Endothelial cell (in vitro differentiated cells): ENCODE results near the gene PDPR. TPM values are rescaled to one million over a fixed set of nuclear protein-coding genes. Genes with fewer than 3 reads are reported as not detected.
"Not testable (repeated sequence)": the region's sequence is repeated elsewhere in the genome, so short reads cannot be mapped to it uniquely, and the experiment has no call there.

Experiments used
- DNase-seq: peaks from one replicate; pipeline ENCODE4 v3.0.0; 2021; ENCODE audit warnings: low spot score
- H3K27ac Mint-ChIP-seq: one replicate; pipeline ENCODE4 v1.8.0; 2021; ENCODE audit warnings: mixed read lengths, inconsistent platforms; ENCODE audit not compliant: unreplicated experiment
- H3K27me3 Mint-ChIP-seq: one replicate; pipeline ENCODE4 v1.8.0; 2021; ENCODE audit warnings: mild to moderate bottlenecking, moderate library complexity, mixed read lengths, inconsistent platforms; ENCODE audit not compliant: unreplicated experiment
- H3K36me3 Mint-ChIP-seq: one replicate; pipeline ENCODE4 v1.8.0; 2021; ENCODE audit warnings: mild to moderate bottlenecking, low read depth, mixed read lengths, inconsistent platforms; ENCODE audit not compliant: unreplicated experiment
- H3K4me1 Mint-ChIP-seq: one replicate; pipeline ENCODE4 v1.8.0; 2021; ENCODE audit warnings: mild to moderate bottlenecking, mixed read lengths, inconsistent platforms; ENCODE audit not compliant: unreplicated experiment
- H3K4me3 Mint-ChIP-seq: one replicate; pipeline ENCODE4 v1.8.0; 2021; ENCODE audit warnings: mild to moderate bottlenecking, mixed read lengths, inconsistent platforms; ENCODE audit not compliant: unreplicated experiment
- H3K9me3 Mint-ChIP-seq: one replicate; pipeline ENCODE4 v1.8.0; 2021; ENCODE audit warnings: mixed read lengths, inconsistent platforms; ENCODE audit not compliant: unreplicated experiment
- CTCF ChIP-seq: fragments of 200-600 bp; sonication (generic); IDR thresholded peaks from one replicate; pipeline ENCODE4 v1.5.0; 2021; ENCODE audit warnings: antibody characterized with exemption; ENCODE audit not compliant: unreplicated experiment
- total RNA-seq: library from RNA; stranded (reverse); fragmentation: NEBNext Ultra II Directional; extraction: Animal tissue kit (Norgen Biotek cat#: 25700); gene quantifications from one replicate; pipeline ENCODE4 v1.2.1, GENCODE V29; 2021; ENCODE audit not compliant: unreplicated experiment

The PDPR gene
- total RNA-seq, 1 donor from 2014 or later = 43.4 TPM

GRCh38 chr16:70162041-70162451 lies 47.9 kb downstream of the PDPR start:
- peaks cover 9% of the 10 kb centered on the region for H3K36me3 Mint-ChIP-seq
- H3K4me3 Mint-ChIP-seq = no peak overlapping the region
- H3K9me3 Mint-ChIP-seq = no peaks in the 10 kb centered on the region
- H3K4me1 Mint-ChIP-seq = no peaks in the 10 kb centered on the region
- H3K27me3 Mint-ChIP-seq = no peaks in the 10 kb centered on the region
- no peak for TF ChIP-seq CTCF
- H3K27ac Mint-ChIP-seq = no peak overlapping the region
- no peak for DNase-seq

- Mint-ChIP-seq H3K9me3 (no peaks in the 10 kb centered on the region), H3K27me3 (no peaks in the 10 kb centered on the region), H3K36me3 (peaks cover 9% of the 10 kb centered on the region), H3K27ac (no peak overlapping the region), H3K4me1 (no peaks in the 10 kb centered on the region), H3K4me3 (no peak overlapping the region)
- no peak for TF ChIP-seq CTCF
- no peak for DNase-seq
These were observed 49.5 kb downstream of the PDPR start for GRCh38 chr16:70163596-70163995.

GRCh38 chr16:70166688-70167087 lies 52.6 kb downstream of the PDPR start:
- not testable (repeated sequence) for H3K4me3 Mint-ChIP-seq, H3K4me1 Mint-ChIP-seq, H3K36me3 Mint-ChIP-seq, DNase-seq, H3K27ac Mint-ChIP-seq, H3K27me3 Mint-ChIP-seq, H3K9me3 Mint-ChIP-seq

GRCh38 chr16:70173212-70173837 lies 59.2 kb downstream of the PDPR start, which contains the start of gene CLEC18C:
Gene CLEC18C, plus strand, starts transcription at chr16:70173787. Its CDS starts 492 bp downstream, at chr16:70174279.
- not testable (repeated sequence) for H3K9me3 Mint-ChIP-seq, H3K27ac Mint-ChIP-seq, H3K4me1 Mint-ChIP-seq, H3K36me3 Mint-ChIP-seq, DNase-seq, H3K27me3 Mint-ChIP-seq, H3K4me3 Mint-ChIP-seq

- H3K9me3 Mint-ChIP-seq, DNase-seq, H3K36me3 Mint-ChIP-seq, H3K27ac Mint-ChIP-seq, H3K27me3 Mint-ChIP-seq, H3K4me1 Mint-ChIP-seq, H3K4me3 Mint-ChIP-seq: not testable (repeated sequence)
These were observed 59.8 kb downstream of the PDPR start for GRCh38 chr16:70173916-70174315.

- not testable (repeated sequence) for H3K4me1 Mint-ChIP-seq
These were observed 60.3 kb downstream of the PDPR start for GRCh38 chr16:70174387-70174932.

GRCh38 chr16:70187858-70188607 lies 73.9 kb downstream of the PDPR start:
- H3K9me3 Mint-ChIP-seq, H3K36me3 Mint-ChIP-seq, H3K27me3 Mint-ChIP-seq, H3K4me3 Mint-ChIP-seq, H3K27ac Mint-ChIP-seq, H3K4me1 Mint-ChIP-seq: not testable (repeated sequence)
- peak; percentile 46 for DNase-seq

More at GRCh38 chr16:70174387-70174932, 60.3 kb downstream of the PDPR start:
- H3K4me3 Mint-ChIP-seq, H3K9me3 Mint-ChIP-seq, DNase-seq, H3K36me3 Mint-ChIP-seq, H3K27me3 Mint-ChIP-seq, H3K27ac Mint-ChIP-seq: not testable (repeated sequence)

- not testable (repeated sequence) for DNase-seq, H3K36me3 Mint-ChIP-seq, H3K27ac Mint-ChIP-seq, H3K4me1 Mint-ChIP-seq, H3K27me3 Mint-ChIP-seq, H3K4me3 Mint-ChIP-seq, H3K9me3 Mint-ChIP-seq
These were observed 74.4 kb downstream of the PDPR start for GRCh38 chr16:70188608-70188915.

GRCh38 chr16:70190574-70190973 lies 76.4 kb downstream of the PDPR start:
- H3K9me3 Mint-ChIP-seq, H3K27ac Mint-ChIP-seq, H3K4me1 Mint-ChIP-seq, DNase-seq, H3K36me3 Mint-ChIP-seq, H3K27me3 Mint-ChIP-seq, H3K4me3 Mint-ChIP-seq: not testable (repeated sequence)

GRCh38 chr16:70196683-70197300 lies 82.7 kb downstream of the PDPR start:
- H3K36me3 Mint-ChIP-seq, H3K27ac Mint-ChIP-seq, DNase-seq, H3K4me3 Mint-ChIP-seq, H3K9me3 Mint-ChIP-seq, H3K27me3 Mint-ChIP-seq, H3K4me1 Mint-ChIP-seq: not testable (repeated sequence)
